ENCODE measurements around the gene KLHL26.

The KLHL26 gene

DNA sequence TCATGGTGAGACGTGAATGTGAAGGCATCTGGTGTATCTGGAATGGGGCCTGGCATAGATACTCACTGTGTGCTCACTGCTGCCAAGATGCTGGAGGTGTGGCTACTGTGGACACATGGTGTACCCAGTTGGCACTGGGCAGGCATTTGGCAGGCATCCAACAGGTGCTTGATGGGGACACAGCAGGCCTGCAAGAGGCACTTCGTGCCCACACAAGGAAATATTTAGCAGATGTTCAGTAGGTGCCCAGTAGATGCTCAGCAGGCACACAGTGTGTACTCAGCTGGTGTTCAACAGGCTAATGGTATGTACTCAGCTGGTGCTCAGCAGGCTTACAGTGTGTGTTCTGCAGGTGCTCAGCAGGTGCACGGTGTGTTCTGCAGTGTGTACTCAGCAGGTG lies 60.9 kb downstream of the KLHL26 start:
- DNase-seq: no peak

DNA sequence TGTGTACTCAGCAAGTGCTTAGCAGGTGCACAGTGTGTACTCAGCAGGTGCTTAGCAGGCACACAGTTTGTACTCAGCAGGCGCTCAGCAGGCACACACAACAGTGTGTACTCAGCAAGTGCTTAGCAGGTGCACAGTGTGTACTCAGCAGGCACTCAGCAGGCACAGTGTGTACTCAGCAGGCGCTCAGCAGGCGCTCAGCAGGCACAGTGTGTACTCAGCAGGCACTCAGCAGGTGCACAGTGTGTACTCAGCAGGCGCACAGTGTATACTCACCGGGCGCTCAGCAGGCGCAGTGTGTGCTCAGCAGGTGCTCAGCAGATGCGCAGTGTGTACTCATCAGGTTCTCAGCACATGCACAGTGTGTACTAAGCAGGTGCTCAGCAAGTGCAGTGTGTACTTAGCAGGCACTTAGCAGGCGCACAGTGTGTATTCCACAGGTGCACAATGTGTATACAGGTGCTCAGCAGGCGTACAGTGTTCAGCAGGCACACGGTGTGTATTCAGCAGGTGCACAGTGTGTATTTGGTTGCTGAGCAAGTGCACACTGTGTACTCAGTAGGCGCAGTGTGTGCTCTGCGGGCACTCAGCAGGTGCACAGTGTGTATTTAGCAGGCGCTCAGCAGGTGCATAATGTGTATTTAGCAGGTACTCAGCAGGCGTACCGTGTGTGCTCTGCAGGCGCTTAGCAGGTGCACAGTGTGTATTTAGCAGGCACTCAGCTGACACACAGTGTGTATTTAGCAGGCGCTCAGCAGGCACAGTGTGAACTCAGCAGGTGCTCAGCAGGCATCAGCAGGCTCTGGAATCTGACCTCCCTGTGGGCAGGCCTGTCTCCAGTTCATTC lies 61.7 kb downstream of the KLHL26 start:
- DNase-seq: no peak

DNA sequence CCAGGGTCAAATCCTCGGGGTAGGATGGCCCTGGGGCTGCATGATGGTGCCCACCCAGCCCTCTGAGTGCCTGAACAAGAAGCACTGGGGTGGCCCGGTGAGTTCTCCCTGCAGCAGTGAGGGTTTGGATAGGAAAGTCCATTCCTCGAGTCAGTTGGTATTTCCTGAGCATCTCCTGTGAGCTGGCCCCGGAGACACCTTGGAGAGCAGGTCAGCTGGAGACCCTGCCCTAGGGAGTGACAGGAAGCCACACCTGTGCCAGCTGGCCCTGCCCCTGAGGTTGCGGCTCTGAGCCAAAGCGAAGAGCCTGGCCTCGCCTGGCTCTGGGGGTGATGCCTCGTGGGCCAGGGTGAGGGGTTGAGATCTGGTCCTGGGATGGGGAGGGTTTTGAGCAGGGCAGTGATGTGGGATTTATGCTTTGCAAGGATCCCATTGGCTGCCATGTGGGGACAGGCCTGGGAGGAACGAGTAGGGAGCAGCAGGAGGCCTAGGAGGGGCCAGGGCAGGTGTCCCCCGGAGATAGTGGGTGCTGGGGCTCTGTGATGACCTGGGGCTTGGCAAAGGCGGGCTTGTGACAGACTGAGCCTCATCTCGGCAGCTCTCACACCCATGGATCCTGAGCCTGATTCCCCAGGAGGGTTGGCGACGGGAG lies 62.7 kb downstream of the KLHL26 start:
- no peak for DNase-seq

DNA sequence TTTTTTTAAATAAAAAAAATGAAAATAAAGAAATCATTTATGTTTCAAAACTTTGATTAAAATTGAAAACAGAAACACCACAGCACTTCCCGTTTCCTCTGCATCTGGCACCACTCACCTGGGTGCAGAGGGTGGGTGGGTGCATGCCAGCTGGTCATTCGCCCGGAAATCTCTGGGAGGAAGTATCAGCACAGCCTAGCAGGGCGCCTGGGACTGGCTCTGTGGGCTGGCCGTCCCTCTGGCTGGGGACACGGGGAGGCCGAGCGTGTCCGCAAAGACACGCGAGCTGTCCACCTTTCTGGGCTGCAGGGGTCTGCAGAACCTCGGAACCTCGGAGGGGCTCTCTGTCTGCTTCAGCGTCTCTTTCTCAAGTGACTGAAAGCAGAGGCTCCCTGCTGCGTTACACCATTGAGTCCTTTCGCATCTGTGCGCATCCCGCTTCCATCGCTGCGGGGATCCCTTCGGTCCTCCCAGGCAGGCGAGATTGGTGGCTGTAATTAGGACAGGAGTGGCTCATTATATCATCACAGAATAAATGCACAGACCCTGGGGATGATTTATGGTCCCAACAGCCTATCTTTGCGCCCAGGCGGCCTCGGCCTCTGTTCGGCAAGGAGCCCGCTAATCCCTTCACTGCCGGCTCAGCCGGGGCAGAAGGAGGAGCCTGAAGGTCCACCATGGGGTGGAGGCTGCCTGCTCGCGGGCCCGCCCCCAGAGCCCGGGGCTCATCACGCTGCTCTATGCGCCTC lies 63.8 kb downstream of the KLHL26 start:
- peak; percentile 54 for DNase-seq

DNA sequence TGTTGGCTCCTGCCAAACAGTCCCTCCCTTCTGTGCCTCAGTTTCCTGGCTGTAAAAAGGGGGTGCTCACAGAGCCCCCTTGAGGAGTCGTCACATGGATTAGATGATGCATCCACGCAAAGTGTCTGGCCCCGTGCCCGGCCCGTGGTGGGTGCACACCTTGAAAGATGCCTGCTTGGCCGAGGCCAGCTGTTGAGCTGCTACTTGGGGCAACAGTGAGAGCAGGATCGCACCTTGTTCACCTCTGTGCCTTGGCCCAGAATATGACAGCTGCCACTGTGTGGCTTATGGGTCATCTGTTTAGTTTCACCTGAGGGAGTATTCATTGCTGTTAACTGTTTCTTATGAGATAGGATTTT lies 64.4 kb downstream of the KLHL26 start:
- no peak for DNase-seq

DNA sequence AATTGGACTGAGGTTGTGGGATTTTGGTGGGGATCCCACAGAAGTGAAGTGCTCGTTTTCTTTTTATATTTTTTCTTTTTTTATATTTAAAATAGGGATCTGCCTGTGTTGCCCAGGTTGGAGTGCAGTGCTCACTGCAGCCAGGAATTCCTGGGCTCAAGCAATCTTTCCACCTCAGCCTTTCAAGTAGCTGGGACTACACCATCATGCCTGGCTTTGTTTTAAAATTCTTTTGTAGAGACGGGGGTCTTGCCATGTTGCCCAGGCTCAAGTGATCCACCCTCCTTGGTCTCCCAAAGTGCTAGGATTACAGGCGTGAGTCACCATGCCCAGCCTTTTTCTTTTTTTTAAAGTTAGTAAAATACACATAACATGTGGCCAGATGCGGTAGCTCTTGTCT lies 67.2 kb downstream of the KLHL26 start:
- no peak for DNase-seq

DNA sequence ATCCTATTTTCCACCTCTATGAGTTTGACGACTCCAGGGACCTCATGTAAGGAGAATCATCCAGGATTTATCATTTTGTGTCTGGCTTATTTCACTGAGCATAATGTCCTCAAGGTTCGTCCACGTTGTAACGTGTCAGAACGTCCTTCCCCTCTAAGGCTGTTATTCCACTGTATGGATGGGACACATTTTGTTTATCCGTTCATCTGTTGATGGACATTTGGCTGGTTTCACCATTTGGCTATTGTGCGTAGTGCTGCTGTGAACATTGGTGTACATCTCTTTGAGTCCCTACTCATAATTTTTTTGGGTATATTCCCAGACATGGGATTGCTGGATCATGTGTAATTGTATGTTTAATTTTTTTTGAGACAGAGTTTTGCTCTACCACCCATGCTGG lies 68.1 kb downstream of the KLHL26 start:
- no peak for DNase-seq

DNA sequence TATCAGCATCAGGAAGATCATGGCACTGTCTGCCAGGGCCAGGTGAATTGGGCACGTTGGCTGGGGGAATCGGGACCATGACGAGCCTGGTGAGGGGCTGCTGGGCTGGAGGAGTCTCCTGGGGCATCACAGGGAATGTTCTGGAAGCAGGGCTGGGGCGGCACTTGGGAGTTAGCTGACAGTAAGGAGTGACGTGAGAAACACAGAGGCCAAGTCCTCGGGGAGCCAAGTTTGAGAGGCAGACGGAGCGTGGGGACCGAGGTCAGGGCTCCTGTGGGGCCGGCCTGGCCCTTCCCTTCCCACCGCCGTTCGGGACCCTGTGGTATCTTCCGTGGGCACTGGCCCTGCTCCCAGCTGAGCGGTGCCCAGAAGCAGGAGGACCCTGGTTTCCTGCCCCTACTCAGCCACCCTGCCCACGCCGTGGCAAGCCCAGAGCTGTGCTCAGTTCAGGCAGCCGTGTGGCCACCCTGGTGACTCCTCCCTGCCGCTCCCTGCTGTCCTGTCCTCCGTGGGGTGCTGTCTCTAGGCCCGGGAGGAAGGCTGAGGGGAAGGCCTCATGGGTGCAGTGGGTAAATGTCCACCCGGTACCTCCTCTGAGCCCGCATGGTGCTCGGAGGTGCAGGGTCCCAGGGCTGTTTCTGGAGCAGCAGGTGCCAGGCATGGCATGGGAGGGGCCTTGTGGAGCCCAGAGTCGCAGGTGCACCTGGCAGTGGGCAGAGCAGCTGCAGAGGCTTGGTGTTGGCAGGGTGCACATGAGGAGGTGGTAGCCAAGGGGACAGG lies 71.8 kb downstream of the KLHL26 start:
- no peak for DNase-seq

DNA sequence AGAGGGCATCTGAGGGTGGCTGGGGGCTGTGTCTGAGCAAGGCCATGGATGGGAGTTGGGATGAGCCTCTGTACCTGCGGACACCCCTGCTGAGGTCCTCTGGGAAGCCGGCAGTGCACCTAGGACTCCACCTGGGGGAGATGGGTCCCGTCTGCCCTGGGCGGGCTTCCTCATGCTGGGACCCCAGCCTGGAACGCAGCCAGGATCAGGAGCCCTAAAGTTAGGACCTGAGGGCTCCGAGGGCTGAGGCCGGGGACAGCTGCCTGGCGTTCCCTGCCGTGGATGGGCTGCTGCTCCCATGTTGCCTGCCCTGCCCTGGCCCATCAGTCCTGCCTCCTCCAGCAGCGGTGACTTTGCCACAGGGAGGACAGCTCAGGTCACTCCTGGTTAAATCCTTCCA lies 72.7 kb downstream of the KLHL26 start:
- no peak for DNase-seq

DNA sequence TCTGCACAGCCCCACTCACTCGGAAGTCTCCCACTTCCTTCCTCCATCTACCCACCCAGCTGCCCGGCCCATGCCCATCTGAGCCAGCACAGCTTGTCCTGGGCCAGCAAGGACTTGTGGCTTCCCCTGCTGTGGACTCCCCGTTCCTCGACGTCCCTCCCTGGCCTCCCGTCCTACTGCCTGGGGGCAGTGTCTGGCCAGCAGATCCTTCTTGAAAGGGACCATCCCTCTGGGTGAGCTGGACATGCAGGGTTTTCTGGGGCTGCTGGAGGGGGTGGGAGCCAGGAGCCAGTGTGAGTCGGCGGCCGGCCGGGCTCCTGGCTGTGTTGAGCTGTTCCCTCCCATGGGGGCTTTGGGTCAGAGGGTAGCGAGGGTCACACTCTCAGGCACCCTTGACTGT lies 73.4 kb downstream of the KLHL26 start:
- no peak for DNase-seq

DNA sequence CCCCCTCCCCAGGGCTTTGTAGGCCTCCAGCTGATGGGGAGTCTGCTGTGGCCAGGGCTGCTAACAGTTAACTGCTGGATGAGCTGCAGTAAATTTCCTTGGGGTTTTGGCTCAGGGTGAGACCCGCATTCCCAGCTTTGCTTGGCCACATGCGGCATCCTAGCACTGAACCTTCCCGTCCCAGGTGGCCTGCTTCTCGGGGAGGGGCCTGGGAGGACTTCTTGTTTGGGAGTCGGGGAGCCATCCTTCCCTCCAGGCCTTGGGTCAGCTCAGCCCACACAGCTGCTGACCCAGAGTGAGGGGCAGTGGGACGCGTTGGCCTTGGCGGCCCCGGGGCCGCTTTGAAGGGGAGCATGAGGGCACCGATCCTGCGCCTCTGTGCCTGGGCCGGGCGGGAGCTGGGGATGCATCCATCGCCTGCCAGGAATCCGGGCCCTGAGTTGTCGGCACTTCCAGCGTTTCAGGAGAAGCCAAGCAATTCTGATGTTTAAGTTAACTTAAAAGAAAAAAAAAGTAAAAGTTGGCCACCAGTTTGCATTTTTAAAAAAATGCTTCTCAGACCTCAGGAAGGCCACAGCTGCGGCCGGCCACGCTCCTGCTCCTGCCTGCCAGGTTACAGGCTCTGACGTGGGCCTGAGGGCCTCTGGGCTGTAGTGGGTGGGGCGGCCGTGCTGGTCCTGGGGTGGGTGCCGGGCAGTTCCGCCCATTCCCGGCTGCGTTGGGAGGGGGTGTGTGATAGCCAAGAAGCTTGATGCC lies 74.3 kb downstream of the KLHL26 start:
- DNase-seq: no peak

DNA sequence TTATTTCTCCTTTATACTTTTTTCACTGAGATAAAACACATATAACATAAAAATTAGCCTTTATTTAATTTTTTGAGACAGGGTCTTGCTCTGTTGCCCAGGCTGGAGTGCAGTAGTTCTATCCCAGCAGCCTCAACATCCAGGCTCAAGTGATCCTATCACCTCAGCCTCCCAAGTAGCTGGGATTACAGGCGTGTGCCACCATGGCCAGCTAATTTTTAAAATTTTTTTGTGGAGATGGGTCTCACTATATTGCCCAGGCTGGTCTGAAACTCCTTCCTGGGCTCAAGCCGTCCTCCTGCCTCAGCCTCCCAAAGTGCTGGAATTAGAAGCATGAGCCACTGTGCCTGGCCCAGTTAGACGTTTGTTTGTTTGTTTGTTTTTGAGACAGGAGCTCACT lies 75.1 kb downstream of the KLHL26 start:
- DNase-seq: no peak

DNA sequence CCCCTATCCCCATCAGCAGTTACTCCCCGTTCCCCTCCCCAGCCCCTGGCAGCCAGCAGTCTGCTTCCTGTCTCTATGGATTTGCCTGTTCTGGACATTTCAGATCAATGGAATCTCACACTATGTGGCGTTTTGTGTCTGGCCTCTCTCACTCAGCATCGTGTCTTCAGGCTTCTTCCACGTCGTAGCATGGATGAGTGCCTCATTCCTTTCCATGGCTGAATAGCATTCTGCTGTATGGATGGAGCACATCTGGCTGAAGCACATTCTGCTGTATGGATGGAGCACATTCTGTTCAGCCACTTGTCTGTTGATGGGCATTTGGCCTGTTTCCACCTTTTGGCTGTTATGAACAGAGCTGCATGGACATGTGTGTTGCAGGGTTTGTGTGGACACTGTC lies 76.2 kb downstream of the KLHL26 start:
- no peak for DNase-seq

DNA sequence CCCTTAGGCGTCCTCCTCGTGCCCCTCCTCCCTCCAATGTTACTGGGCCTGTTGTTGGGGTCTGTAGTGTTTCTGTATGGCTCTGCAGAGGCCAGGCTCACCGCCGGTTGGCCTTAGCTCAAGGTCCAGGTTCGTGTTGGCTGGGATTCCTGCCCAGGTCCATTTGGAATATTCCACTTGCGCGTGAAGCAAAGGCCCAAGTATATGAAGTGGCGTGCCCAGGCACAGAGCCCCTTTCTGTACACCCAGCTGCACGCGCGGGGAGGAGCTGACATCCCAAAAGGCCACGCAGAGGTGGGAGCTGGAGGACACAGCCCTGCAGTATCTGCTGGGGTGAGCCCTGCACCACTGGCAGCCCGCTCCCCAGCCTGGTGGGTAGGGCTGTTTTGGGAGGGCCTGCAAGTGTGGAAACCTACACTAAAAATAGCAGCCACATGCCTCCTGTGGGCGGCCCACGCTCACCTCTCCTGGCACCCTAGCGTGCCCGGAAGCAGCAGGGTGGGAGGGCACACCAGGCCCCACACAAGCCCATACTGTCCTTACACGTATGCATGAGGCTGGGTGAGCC lies 76.8 kb downstream of the KLHL26 start:
- no peak for DNase-seq

DNA sequence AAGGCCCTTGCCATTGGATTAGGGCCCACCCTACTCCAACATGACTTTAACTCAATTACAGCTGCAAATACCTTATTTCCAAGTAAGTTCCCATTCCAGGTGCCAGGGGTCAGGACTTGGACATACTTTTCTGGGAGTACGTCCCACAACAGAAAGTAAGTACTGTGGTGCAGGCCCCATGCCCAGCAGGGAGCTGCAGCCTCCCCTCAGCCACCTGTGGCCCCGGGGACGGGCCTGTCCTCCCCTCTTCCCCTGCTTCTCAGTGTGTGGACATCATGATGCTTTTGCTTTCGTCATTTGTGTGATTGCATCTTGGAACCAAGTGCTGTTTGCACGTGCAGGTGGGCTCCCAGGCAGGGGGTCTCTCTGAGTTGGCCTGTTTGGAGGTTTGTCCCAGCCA lies 78.6 kb downstream of the KLHL26 start:
- DNase-seq: no peak

DNA sequence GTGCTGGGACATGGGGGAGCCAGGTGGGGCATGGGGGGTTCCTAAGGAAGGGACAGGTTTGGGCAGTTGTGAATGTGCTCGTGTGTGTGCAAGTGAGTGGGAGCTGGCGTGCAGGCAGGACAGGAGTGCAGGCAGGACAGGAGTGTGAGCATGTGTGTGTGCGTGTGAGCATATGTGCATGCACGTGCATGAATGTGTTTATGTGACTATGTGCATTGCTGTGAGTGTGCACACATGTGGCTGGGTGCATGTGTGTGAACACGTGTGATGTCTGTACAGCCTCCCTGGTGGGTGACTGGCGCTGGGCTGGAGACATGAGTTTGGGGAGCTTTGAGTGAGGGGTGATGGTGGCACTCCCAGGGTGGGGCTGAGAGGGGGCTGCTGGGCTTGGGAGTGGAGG lies 80.0 kb downstream of the KLHL26 start:
- no peak for DNase-seq

DNA sequence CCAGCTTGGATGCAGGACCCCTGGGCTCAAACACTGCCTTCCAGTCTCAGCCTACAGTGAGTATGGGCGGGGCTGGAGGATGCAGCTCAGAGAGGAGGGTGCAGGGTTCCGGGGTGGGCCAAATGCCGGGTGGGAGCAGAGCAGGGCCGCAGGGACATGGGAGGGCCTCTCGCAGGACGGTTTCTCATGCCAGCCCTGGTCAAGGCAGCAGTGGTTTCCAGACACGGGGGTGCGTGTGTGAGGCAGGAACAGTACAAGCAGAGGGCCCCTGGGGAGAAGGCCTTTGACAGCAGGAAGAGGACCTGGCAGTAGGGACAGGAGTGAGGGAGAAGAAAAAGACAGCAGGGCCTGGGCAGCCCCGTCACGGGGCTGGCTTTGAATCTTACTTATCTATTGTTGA lies 80.8 kb downstream of the KLHL26 start:
- DNase-seq: no peak

DNA sequence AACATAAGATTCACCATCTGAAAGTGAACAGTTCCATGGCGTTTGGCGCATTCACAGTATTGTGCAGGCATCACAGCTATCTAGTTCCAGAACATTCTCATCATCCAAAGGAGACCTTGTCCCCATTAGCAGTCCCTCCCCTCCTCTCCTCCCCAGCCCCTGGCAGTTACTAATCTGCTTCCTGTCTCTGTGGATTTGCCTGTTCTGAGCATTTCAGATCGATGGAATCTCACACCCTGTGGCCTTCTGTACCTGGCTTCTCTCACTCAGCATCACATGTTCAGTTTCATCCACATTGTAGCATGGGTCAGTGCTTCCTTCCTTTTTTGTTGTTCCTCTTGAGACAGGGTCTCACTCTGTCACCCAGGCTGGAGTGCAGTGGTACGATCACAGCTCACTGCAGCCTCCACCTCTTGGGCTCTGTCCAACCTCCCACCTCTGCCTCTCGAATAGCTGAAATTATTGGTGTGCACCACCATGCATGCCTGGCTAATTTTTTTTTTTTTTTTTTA lies 81.2 kb downstream of the KLHL26 start:
- no peak for DNase-seq

DNA sequence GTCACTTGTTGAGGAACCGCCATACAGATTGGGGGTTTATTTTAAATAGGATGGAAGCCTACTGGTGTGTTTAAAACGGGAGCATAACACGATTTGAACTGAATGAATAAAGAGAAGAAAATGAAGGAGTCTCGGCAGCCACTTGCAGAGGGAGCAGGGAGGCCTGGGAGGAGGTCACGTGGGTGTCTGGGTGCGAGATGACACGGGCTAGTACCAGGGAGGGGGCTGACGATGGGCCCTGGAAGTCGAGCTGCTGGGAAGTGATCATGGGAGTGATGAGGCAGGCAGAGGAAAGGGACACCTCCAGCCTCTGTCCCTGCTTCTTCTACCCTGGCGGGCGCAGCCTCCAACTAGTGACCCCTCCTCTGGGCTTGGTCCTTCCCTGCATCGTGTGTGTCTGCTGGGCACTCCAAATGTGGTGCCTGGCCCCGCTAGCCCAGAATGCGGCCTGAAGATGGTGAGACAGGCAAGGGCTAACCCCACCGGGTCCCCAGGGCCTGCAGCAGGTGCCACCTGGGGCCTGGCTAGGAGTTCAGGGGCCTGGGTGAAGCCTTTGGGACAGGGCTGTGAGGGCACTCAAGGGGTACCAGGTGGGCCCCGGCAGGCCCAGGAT lies 82.1 kb downstream of the KLHL26 start:
- no peak for DNase-seq

DNA sequence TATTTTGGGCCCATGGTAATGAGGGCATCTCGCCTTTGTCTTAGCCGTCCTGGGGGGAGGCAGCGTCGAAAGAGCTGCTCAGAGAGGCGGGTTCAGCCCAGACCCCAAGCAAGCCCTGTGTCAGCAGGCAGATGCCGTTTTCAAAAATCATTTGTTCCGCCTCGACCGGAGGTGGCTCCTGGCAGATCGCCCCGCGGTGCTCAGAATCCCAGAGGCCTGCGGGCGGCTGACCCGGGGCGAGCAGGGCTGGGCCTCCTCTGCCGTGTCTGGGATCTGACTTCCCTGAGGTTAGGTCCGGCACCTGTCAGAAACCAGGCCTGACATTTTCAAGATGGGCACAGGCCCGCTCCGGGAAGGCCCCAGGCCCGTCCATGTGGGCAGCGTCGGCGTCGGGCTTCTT lies 82.7 kb downstream of the KLHL26 start:
- no peak for DNase-seq
